Hematopoietic multipotent progenitor cell (in vitro differentiated cells): ENCODE results near the gene COQ8A. TPM values are rescaled to one million over a fixed set of nuclear protein-coding genes. Genes with fewer than 3 reads are reported as not detected.
"Not testable (repeated sequence)": the region's sequence is repeated elsewhere in the genome, so short reads cannot be mapped to it uniquely, and the experiment has no call there.

Experiments used
- DNase-seq, 3 donors: peaks; one replicate each; pipeline ENCODE4 v3.0.0-alpha.2; 2011 to 2015; ENCODE audit warnings: low read depth in 2 of 3, low spot score in 2 of 3
- total RNA-seq: library from RNA; depleted of rRNA; stranded (reverse); fragments of >200 nt; gene quantifications from one replicate; pipeline ENCODE4 v1.2.3, GENCODE V29; 2012

Gene COQ8A
- total RNA-seq, 1 donor: 118 TPM

DNA sequence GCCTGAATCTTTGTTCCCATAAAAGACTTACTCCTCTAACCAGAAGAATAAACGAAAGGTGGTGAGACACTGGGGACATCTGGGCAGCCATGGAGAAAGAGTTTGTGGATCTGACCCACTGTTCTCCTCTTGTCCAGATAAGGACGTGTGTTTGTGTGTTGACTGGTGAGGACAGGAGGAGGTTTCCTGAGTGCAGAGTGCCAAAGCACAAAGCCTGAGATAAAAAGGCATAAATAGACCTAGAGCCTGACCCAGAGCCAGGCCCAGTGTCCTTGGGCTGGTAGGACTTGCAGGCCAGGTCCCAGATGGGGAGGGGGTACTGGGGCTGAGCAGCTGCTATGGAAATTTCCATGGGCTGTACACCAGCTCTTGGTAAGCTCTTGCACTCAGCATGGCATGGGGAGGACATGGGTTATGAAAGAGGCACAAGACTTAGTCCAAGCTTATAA is 19.6 kb upstream of the COQ8A start:
- no peak for DNase-seq

DNA sequence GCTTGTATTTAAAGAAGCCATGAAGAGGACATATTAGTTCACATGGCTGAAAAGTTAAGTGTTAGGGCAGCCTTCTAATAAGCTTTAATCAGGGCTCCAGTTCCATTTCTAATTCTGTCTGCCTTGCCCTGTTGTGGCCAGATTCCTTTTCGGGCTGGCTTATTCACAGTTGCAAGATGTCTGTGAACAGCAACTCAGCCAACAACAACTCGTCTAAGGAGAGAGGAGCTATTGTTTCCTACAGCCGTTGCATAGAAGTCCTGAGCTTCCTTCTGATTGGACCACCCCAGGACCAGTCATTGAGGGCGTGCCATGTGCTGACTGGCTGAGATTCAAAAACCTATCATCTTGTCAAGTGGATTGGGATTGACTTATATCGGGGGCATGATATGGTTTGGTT is 18.6 kb upstream of the COQ8A start:
- no peak for DNase-seq

DNA sequence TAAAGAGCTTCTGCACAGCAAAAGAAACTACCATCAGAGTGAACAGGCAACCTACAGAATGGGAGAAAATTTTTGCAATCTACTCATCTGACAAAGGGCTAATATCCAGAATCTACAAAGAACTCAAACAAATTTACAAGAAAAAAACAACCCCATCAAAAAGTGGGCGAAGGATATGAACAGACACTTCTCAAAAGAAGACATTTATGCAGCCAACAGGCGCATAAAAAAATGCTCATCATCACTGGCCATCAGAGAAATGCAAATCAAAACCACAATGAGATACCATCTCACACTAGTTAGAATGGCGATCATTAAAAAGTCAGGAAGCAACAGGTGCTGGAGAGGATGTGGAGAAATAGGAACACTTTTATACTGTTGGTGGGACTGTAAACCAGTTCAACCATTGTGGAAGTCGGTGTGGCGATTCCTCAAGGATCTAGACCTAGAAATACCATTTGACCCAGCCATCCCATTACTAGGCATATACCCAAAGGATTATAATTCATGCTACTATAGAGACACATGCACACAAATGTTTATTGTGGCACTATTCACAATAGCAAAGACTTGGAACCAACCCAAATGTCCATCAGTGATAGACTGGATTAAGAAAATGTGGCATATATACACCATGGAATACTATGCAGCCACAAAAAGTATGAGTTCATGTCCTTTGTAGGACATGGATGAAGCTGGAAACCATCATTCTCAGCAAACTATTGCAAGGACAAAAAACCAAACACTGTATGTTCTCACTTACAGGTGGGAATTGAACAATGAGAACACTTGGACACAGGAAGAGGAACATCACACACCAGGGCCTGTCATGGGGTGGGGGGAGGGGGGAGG is 10.6 kb upstream of the COQ8A start:
- not testable (repeated sequence) for DNase-seq

DNA sequence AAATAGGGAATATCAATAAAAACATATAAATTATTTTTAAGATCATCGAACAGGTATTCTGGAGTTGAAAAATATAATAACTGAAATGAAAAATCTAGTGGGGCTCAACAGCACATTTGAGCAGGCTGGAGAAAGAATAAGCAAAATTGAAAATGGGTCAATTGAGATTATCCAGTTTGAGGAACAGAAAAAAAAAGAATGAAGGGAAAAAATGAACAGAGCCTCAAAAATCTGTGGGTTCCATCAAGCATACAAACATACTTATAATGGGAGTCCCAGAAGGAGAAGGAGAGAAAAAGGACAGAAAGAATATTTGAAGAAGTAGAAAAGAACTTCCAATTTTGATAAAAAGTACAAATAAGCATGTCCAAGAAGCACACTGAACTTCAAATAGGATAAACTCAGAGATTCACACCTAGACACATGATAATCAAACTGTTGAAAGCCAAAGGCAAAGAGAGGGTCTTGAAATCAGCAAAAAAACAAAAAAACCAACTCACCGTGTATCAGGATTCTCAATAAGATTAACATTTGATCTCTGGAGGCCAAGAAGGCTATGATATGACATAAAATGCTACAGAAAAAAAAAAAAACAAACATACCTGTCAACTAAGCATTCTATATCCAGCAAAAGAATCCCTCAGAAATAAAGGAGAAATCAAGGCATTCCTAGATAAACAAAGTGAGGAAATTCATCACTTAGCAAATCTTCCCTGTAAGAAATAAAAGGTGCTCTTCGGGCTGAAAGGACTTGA is 5.4 kb upstream of the COQ8A start:
- peak in 1 of 3 donors; percentile 43 for DNase-seq

DNA sequence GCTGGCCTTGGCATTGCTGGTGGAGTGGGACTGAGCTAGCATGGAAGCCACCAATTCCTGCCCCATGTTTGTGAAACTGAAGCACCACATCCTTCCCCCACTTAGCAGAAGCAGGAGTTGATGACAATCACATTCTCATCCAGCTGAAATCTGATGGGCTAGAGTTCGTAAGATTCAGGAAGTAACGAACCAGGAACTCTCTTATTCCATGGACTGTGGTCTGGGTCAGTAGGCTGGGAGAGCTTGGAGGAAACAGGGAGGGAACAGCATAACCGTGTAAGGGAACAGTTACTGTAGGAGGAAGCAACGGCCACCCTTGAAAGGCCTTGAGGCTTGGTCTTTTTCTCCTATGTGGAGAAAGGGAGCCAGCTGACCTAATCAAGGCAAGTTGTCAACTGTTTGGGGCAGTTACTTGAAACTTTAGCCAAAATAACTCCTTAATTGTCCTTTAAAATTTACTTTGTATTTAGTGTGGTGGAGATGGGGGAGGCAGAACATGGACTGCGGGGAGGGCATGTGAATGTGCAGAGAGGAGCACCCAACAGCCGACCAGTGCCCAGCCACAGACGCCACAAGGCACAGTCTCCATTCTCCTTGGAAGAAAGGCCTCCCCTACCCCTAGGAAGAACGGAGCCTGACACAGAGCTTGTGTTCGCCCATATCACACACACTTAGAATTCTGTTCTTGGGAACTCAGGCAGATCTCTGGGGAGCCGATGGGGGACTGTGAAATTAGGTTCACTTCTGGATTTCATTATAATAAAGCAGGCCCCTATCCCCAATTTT is 2.0 kb upstream of the COQ8A start:
- no peak for DNase-seq

DNA sequence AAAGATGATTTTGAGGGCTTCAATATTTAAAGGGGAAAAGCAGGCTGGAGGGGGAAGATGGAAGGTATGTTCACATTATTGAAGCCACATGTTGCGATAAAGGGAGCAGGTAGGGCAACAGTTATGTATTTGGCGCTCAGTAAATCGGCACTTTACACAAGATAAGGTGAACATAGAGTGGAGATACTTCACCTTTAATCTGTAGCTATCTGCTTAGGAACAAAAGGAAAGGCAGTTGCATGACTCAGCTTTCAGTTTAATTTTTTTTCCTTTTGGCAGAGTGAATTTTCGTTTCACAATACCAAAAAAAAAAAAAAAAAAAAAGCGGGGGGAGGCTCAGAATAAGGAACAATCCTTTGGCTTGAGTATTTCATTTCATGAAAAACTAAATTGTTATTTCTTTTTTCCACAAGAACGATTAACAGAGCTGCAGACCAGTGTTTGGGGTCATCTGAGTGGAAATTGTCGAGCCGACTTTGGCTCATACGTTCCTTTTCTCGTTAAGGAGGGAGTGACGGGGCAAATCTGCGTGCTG is 1.1 kb upstream of the COQ8A start:
- peak in 2 of 3 donors; percentile 66 to 88 for DNase-seq

DNA sequence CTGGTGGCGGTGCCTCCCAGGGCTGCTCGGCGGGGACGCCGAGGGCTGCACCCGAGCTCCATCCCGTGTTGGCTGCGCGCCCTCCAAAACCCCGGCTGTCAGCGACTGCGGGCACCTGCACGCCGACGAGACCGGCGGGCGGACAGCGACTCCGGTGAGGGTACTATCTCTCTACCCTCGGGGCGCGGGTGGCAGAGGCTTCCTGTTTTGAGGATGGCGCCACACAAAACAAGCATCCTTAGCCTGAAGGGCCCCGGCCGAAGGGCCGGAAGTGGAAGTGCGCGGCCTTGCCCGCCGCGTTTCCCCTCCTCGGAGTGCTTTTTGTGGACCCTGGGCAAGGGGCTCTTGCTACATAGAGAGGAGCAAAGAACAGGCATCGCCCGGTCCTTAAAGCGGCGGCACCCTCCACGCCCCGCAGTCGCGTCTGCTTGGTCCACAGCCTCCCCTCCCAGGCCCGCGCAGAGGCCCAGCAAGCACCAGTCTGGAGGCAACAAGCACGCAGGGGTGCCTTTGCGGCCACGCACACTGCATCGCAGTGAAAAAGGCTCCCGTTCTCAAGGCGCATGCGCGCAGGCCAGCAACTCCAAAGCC is 561 bp upstream of the COQ8A start:
- DNase-seq: peak in 2 of 3 donors; percentile 73 to 74

DNA sequence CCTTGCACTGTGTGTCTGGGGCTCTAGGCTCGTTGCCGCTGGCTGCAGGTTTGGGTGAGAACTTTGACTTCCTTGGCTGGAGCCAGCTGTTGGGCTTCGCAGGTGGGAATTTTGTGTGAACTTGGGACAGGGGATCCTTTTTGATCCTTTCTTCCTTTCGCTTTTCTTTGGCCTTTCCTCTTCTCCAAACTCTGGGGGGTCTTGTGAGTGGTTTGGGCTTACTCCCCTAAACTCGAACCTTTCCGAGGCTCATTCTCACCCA is 643 bp downstream of the COQ8A start:
- DNase-seq: no peak

DNA sequence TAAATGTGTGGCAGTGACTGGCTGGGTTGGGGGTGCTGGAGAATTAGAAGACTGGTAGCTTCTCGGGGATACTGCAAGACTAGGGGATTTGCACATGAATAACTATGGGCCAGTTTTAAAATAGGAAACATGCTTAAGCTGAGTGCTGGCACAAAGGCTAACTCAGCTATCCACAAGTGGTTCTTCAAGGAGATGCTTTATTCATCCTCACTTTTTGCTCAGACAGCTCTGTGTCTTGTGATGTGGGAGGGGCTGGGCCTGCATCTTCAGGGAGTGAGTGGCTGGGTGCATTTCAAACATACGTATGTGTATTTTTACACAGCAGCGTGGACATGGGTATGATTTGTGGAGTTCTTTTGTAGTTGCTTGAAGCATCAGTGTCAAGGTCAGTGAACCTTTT is 2.3 kb downstream of the COQ8A start:
- DNase-seq: no peak

DNA sequence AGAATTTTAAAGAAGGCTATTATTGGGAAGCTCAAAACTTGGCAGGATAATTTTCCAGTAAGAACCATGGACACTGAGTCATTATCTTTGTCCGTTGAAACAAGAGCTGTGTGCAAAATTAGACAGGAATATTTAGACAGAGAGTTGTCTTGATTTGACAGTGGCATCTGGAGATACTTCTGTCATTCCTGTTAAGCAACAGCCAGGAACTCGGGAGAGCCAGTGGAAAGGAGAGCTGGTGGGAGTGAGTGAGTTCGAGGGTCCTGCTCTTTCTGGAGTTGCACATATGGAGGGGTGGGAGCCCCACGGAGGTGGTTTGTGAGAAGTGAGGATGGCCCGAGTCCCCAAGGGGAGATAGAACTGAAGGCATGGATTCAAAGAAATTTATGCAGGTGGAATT is 3.1 kb downstream of the COQ8A start:
- no peak for DNase-seq

DNA sequence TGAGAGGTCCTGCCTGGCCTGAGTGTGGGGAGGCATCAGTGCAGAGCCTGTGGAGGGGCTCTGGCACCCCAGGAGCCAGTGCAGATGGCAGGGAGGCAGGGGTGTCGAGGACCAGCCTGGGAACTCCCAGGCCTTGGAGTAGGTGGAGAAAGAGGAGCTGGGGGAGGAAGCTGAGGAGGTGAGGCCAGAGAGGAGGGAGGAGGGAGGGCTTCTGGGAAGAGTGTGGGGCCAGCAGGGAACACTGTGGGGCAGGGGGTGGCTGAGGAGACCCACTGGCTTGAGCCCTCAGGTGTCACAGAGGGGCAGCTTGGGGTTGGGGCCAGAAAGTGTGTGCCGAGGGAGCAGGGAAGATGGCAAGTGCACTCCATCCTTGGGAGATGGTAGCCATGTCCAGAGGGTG is 3.8 kb downstream of the COQ8A start:
- DNase-seq: no peak

DNA sequence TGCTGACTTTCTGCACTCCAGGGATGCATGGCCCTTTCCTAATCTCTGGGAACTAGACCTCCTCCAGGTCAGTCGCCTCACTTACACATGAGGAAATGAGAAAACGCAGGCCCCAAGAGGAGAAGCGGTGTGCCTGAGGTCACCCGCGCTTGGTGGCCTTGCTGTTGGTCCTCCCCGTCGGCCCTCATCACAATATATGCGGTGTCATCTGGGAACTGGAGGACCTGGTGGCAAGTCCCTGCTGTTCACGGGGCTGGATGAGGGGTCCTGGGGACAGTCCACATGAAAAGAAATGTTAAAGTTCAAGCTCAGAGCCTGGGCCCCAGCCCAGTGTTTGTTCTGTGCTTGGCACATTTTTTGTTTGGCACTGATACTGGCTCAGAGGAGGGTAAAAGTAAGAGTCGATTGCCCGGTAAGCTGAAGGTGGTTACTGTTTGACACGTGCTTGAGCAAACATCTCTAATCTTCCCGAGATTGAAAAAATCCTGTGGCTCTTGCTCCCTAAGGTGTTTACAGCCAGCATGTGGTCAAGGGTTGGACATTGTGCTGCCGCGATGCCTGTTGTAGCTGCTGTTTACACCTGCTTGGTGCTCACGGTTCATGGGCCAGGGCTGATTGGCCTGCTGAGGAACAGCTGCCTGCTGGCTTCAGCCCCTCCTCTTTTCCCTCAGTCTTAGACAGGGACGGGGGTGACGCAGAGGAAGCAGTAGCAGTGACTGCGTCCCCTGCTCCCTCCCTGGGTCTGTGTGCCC is 5.2 kb downstream of the COQ8A start:
- no peak for DNase-seq

DNA sequence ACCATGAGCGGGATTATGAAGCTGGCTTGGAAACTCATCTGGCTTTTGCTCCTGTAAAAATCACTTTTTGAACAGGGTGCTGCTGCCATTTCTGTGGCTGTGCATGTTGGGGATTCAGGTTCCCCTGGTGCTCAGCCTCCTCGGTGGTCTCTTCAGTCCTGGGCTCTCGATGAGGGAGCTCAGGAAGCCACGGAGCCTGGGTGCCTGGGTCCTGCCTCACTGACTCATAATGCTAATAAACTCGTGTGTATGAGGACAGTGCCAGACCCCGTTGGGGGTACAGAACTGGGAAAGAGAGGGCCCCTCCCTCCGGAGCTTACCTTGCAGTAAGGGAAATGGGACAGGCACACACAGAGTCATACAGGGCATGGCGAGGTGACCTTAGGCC is 5.8 kb downstream of the COQ8A start:
- DNase-seq: no peak

DNA sequence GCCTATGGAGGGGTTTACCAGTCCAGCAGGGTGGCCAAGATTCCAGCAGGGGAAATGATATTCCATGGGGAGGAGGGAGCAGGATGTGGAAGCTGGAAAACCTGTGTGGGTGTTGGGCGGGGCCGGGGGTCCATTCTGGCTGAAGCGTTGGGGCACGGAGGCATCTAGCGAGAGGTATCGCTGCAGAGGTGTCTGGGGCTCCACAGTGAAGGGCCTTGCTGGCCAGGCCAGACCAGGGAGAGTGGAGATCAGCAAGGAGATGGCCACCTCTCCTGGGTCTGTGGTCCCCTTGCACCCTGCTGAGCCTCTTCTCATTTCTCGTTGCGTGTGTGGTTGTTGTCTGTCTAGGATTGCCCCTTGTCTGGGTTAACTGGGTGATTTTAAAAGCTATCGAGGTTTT is 6.2 kb downstream of the COQ8A start:
- no peak for DNase-seq

DNA sequence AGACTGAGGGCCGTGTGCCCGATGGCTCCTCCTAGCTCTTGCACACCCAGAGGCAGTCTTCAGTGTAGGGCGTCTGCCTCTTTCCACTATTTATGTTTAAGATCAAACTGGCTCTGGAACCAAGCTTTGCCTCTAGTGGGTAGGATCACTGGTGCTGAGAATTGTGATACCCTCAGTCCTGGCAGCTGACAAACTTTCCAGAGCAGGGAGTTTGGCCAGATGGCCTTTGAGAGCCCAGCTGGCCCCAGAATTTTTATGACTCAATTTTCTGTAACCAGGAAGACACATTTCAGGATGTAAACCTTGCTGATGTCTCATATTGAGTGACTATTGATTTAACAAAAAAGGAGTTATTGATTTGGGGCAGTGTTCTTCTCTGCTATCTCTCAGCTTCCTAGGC is 6.7 kb downstream of the COQ8A start:
- no peak for DNase-seq

DNA sequence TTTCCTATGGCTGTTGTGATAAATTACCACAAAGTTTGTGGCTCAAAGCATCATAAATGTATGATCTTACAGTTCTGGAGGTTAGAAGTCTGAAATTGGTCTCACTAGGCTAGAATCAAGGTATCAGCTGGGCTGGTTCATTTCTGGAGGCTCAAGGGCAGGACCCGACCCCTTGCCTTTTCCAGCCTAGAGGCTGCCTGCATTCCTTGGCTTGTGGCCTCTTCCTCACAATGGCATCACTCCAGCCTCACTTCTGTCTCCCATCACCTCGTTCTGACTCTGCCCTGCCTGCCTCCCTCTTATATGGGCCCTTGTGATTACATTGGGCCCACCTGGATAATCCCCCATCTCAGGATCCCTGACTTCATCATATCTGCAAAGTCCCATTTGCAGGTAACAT is 8.0 kb downstream of the COQ8A start:
- DNase-seq: no peak

DNA sequence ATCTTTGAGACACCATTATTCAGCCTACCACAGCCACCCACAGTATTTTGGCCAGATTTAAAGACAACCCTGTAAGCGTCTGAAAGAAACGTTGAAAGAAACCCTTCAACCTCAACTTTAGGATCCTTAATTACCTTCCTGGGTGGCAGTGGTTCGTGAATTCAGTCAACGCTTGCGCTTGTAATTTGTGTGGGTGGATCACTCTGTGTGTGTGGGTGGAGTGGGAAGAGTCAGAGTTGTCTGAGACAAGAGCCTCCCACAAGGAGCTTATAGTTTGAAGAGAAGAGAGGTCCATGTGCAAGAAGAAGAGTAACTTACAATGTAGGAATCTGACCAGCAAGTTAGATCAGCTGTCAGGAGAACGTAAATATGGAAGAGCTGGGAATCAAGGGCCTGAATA is 8.4 kb downstream of the COQ8A start:
- no peak for DNase-seq

DNA sequence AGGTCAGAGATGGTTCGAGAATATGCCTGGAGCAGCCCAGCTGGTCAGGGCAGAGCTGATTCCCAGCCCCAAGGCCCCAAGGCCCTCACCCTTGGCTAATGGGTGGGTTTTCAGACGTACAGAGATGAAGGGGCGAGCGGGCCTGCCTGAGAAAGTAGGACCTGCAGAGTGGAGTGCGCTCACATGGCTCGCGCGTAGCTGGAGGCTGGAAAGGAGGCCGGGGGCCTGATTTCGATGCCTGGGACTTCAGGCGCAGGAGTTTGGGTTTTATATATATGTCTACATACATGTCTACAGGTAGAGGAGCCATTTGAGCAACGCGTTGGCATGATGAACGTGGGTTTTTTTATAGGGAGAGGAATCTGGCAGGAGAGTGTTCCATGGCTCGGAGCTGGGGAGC is 8.9 kb downstream of the COQ8A start:
- no peak for DNase-seq

DNA sequence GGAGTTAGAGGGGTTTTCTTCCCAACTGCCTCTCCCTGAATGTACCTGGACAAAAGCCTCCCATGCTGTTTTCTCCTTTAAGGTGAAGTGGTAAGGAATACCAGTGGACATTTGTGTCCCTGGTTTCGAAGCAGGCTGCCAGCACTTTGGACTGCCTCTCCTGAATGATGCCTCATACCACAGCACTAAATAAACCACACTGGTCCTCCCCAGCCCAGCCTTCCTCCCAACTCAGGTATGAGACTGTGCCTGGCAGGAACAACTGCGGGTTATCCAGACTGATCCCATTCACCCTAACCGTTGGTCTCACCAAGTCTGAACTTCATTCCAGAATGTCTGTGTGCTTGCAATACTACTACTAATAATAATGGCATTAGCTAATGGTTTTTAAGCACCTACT is 9.3 kb downstream of the COQ8A start:
- DNase-seq: no peak

DNA sequence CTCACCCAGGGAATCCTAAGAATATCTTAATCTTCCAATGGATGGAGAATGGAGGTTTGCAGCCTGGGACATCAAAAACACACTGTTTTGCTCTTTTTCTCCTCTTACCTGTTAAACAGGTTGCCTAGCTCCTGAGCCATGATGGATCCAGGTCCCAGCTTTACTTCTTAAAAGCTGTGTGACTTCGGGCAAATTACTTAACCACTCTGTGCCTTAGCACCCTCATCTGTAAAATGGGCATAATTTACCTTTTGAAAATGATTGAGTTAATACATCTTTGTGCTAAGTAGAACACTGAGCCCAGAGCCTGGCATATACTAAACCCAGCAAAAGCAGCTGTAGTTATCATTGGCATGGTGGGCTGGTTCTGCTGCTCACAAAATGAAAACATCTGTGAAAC is 10.2 kb downstream of the COQ8A start:
- DNase-seq: no peak
